Hepatocyte (in vitro differentiated cells): Measurements from ENCODE around the gene EIF2D.

Experiments used
- EZH2 ChIP-seq: fragments of 200-600 bp; sonication (generic); IDR thresholded peaks from 2 replicates; pipeline ENCODE4 v1.6.1; 2016; ENCODE audit warnings: antibody characterized with exemption, mild to moderate bottlenecking, borderline replicate concordance
- EZH2phosphoT487 ChIP-seq: fragments of 200-600 bp; sonication (generic); IDR thresholded peaks from one replicate; pipeline ENCODE4 v1.6.1; 2018; ENCODE audit warnings: antibody characterized with exemption, mild to moderate bottlenecking, low read depth, moderate library complexity; ENCODE audit not compliant: unreplicated experiment, severe bottlenecking
- TF ChIP-seq, protein P1 (sequence below): fragments of 200-600 bp; sonication (generic); IDR thresholded peaks from 2 replicates; pipeline ENCODE4 v1.5.1; 2016; ENCODE audit warnings: antibody characterized with exemption, mild to moderate bottlenecking; ENCODE audit not compliant: poor library complexity

- TF ChIP-seq EZH2phosphoT487 = no peak
- TF ChIP-seq, protein P1, sequence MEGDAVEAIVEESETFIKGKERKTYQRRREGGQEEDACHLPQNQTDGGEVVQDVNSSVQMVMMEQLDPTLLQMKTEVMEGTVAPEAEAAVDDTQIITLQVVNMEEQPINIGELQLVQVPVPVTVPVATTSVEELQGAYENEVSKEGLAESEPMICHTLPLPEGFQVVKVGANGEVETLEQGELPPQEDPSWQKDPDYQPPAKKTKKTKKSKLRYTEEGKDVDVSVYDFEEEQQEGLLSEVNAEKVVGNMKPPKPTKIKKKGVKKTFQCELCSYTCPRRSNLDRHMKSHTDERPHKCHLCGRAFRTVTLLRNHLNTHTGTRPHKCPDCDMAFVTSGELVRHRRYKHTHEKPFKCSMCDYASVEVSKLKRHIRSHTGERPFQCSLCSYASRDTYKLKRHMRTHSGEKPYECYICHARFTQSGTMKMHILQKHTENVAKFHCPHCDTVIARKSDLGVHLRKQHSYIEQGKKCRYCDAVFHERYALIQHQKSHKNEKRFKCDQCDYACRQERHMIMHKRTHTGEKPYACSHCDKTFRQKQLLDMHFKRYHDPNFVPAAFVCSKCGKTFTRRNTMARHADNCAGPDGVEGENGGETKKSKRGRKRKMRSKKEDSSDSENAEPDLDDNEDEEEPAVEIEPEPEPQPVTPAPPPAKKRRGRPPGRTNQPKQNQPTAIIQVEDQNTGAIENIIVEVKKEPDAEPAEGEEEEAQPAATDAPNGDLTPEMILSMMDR = no peak
- no peak for TF ChIP-seq EZH2
These were observed 57.4 kb downstream of the EIF2D start for GRCh38 chr1:206554701-206555472.
